Nephron (organoid): ENCODE results near the gene PGM5.

Source experiments
- H3K27ac Mint-ChIP-seq, 3 experiments: 2 replicates each; pipeline ENCODE4 v1.8.0; 2020; ENCODE audit warnings: mixed read lengths in 3 of 3, mild to moderate bottlenecking in 2 of 3, moderate library complexity in 1 of 3
- H3K27me3 Mint-ChIP-seq: 2 replicates; pipeline ENCODE4 v1.8.0; 2021; ENCODE audit warnings: low read depth, mild to moderate bottlenecking, moderate library complexity, mixed read lengths
- H3K36me3 Mint-ChIP-seq: 2 replicates; pipeline ENCODE4 v1.8.0; 2020; ENCODE audit warnings: low read depth, mixed read lengths
- H3K4me1 Mint-ChIP-seq: 2 replicates; pipeline ENCODE4 v1.8.0; 2020; ENCODE audit warnings: mixed read lengths
- H3K4me3 Mint-ChIP-seq, 3 experiments: 2 replicates each; pipeline ENCODE4 v1.8.0; 2020; ENCODE audit warnings: mild to moderate bottlenecking in 3 of 3, mixed read lengths in 3 of 3, moderate library complexity in 2 of 3
- H3K9me3 Mint-ChIP-seq: 2 replicates; pipeline ENCODE4 v1.8.0; 2020; ENCODE audit warnings: mixed read lengths
- CTCF ChIP-seq, 3 experiments: fragments of 200-600 bp; sonication (generic); IDR thresholded peaks; one replicate each; pipeline ENCODE4 v1.5.0; 2021; ENCODE audit warnings: antibody characterized with exemption in 3 of 3; ENCODE audit not compliant: unreplicated experiment in 3 of 3

Gene PGM5

DNA sequence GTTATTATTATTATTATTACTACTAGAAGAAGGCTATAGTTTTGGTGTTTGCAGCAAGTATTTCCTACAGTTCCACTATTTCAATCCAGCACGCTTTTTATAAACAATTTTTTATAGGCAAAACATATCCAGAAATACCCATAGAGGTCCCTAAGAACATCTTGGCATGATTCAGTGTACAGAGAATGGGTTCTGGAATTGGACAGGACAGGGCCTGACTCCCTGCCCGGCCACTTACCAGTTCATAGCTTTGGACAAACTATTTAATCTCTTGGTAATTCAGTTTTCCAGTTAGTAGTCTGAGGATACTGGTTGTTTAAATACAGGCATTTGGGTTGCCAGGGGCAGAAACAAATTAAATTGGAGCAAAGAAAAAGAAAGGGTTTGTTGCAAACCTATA, 91.2 kb downstream of the PGM5 start:
- Mint-ChIP-seq H3K9me3 (peaks cover 4% of the 10 kb centered on the region), H3K4me3 (no peak overlapping the region), H3K4me1 (peaks cover 62% of the 10 kb centered on the region), H3K36me3 (peaks cover 3% of the 10 kb centered on the region), H3K27me3 (peaks cover 3% of the 10 kb centered on the region), H3K27ac (peak overlapping the region; percentile 60 to 96 (median 71))
- TF ChIP-seq CTCF (IDR thresholded peaks at IDR 0.05; ENCODE audit: unreplicated experiment in 3 of 3) = no peak

DNA sequence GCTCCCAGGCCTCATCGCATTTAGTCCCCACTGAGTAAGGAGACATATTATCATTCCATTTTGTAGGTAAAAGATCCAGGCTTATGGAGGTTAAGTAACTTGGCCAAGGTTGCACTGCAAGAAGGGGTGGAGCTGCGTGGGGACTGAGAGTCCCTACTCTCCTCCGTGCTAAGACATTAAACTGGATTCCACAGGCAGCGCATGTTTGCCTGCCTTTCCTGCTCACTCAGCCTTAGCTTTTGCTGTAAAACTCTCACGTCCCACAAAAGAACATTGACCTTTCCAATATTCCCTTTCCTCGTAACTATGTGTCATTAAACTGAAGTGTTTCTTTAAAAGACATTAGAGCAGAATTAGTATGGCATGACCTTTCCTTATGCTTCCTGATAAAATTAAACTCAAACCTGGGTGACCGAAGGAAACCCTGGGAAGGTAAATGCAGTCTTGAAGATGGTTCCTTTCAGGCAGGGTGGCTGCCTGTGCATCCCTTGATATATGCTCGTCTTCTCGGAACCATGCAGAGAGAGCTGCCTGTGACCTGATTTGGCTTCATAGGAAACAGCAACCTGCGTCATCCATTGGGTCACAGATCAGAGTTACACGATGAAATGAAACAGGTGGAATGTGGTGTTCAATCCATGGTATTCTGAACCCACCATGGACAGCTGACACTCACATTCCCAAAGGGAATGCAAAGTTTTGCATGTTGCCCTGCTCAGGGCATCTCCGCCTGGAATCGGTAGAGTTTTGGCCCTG, 98.3 kb downstream of the PGM5 start:
- Mint-ChIP-seq H3K27ac (peak overlapping the region; percentile 10 to 67 (median 36)), H3K27me3 (peaks cover 3% of the 10 kb centered on the region), H3K4me1 (peaks cover 48% of the 10 kb centered on the region), H3K4me3 (no peak overlapping the region), H3K36me3 (no peaks in the 10 kb centered on the region), H3K9me3 (no peaks in the 10 kb centered on the region)
- no peak for TF ChIP-seq CTCF (IDR thresholded peaks at IDR 0.05; ENCODE audit: unreplicated experiment in 3 of 3)

DNA sequence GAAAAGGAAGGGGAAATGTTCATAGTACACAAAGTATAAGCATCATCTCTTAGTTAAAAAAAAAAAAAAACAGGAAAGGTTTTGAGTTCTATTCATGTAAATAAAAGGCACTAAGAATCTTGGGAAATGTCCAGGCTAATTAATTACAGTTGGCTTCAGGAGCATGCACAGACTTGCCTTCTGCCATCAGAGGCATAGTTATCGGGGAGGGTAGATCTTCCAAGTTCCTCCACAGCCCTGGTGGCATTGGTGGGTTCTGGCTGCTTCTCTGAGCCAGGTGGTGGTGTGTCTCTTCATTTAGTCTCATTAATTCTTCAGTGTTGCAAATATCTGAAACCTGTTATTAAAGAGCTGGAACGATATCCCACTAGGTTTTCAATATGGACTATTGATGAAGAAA, 99.0 kb downstream of the PGM5 start:
- Mint-ChIP-seq H3K36me3 (no peaks in the 10 kb centered on the region), H3K27me3 (peaks cover 3% of the 10 kb centered on the region), H3K4me3 (no peak overlapping the region), H3K4me1 (peaks cover 46% of the 10 kb centered on the region), H3K27ac (peak overlapping the region in 2 of 3 experiments; percentile 36 to 52), H3K9me3 (no peaks in the 10 kb centered on the region)
- no peak for TF ChIP-seq CTCF (IDR thresholded peaks at IDR 0.05; ENCODE audit: unreplicated experiment in 3 of 3)

- H3K9me3 Mint-ChIP-seq = no peaks in the 10 kb centered on the region
- TF ChIP-seq CTCF (IDR thresholded peaks at IDR 0.05; ENCODE audit: unreplicated experiment in 3 of 3) = no peak
- H3K36me3 Mint-ChIP-seq = no peaks in the 10 kb centered on the region
- H3K27me3 Mint-ChIP-seq = no peaks in the 10 kb centered on the region
- H3K4me3 Mint-ChIP-seq = no peak overlapping the region
- H3K27ac Mint-ChIP-seq = peak overlapping the region; percentile 3 to 41 (median 18)
- peaks cover 56% of the 10 kb centered on the region for H3K4me1 Mint-ChIP-seq
These were observed 101.4 kb downstream of the PGM5 start for GRCh38 chr9:68457803-68458202.

GRCh38 chr9:68458918-68459317, 102.5 kb downstream of the PGM5 start:
- peaks cover 61% of the 10 kb centered on the region for H3K4me1 Mint-ChIP-seq
- H3K27ac Mint-ChIP-seq = peak overlapping the region in 1 of 3 experiments; percentile 6
- no peaks in the 10 kb centered on the region for H3K27me3 Mint-ChIP-seq
- no peak for TF ChIP-seq CTCF (IDR thresholded peaks at IDR 0.05; ENCODE audit: unreplicated experiment in 3 of 3)
- peaks cover 4% of the 10 kb centered on the region for H3K36me3 Mint-ChIP-seq
- no peaks in the 10 kb centered on the region for H3K9me3 Mint-ChIP-seq
- H3K4me3 Mint-ChIP-seq = no peak overlapping the region
